GM12878 (cell line): ENCODE data around the gene SMIM28. TPM values are rescaled to one million over a fixed set of nuclear protein-coding genes. Genes with fewer than 3 reads are reported as not detected.

Experiments
- IRF4 ChIP-seq: IDR thresholded peaks from 2 replicates; pipeline ENCODE4 v1.6.1; 2011; ENCODE audit warnings: low read depth, low read length
- NFIC ChIP-seq: IDR thresholded peaks from 2 replicates; pipeline ENCODE4 v1.6.1; 2012; ENCODE audit warnings: low read depth, mild to moderate bottlenecking, inconsistent platforms, low read length, moderate library complexity
- POLR2AphosphoS5 ChIP-seq: IDR thresholded peaks from 2 replicates; pipeline ENCODE4 v1.6.1; 2011; ENCODE audit warnings: mild to moderate bottlenecking, low read length, inconsistent platforms
- RBBP5 ChIP-seq: fragments of 200-600 bp; sonication (generic); conservative IDR thresholded peaks from 2 replicates; pipeline ENCODE4 v1.6.1; 2016
- RCOR1 ChIP-seq: conservative IDR thresholded peaks from 2 replicates; pipeline ENCODE4 v1.6.1; 2012; ENCODE audit warnings: low read depth, low read length, improper control_type of control experiment
- polyA plus RNA-seq, 11 experiments: library from polyadenylated mRNA; depleted of rRNA in 4 of 11; unstranded in 6 of 11; stranded (reverse) in 5 of 11; fragments of >200 nt; fragmentation: Nextera tagmentation in 4 of 11; fragmentation: Illumina TruSeq in 1 of 11; extraction: Ambion mirVana in 4 of 11; extraction: Trizol in 1 of 11; gene quantifications; 1 replicate in 1 of 11; 2 replicates in 10 of 11; pipeline versions ENCODE4 v1.2.1 to v1.2.3, GENCODE V29; 2011 to 2016; ENCODE audit warnings: inconsistent platforms in 2 of 11, missing spikeins in 2 of 11, low read depth in 1 of 11
- total RNA-seq, 4 experiments: library from RNA; depleted of rRNA in 3 of 4; stranded (reverse); fragments of >200 nt in 3 of 4; fragmentation: Illumina TruSeq in 1 of 4; extraction: Trizol in 1 of 4; gene quantifications; 2 replicates each; pipeline versions ENCODE4 v1.2.1 to v1.2.3, GENCODE V29; 2013 to 2021
- TF ChIP-seq, protein P1 (sequence below): IDR thresholded peaks from 2 replicates; pipeline ENCODE4 v1.6.1; 2012; ENCODE audit warnings: improper control_type of control experiment, low read depth, low read length; ENCODE audit not compliant: insufficient replicate concordance

The SMIM28 gene
- total and polyA plus RNA-seq, 10 of the 15 experiments (the other 5 are each of a cell fraction or from before 2014, with no cell fraction given), result not detected

DNA sequence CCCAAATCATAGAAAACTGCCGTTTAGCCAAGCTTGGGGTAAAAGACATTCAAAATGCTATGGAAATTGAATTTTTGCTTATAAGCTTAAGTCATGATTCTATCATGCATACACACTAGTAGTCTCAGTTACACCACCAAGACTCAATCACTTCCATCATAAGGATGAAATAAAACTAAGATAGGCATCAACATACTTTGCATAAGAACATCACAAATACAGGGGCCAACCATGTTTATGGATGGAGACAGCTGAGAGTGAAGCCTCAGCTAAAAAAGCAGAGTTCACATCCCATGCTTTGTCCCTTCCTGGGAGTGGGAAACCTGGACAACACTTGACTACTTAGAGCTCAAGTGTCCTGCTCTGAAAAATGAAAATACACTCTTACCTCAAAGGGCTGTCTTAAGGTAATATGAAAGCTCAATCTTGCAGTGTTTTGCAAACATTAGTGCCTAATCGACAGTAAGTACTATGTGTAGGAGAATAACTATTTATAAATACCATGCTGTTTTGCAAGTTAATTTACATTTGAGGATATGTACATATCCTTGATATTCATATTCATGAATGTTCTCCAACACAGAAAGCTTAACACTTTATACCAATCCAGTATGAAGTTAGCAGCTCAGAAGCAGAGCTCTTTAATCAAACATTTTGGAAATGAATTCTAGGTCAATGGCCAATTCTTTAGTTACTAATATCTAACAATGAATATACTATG lies 32.0 kb upstream of the SMIM28 start (continued):
- TF ChIP-seq RCOR1, result no peak
- no peak for TF ChIP-seq NFIC
- TF ChIP-seq RBBP5, result no peak
- no peak for TF ChIP-seq IRF4
- TF ChIP-seq POLR2AphosphoS5, result no peak
- TF ChIP-seq, protein P1, sequence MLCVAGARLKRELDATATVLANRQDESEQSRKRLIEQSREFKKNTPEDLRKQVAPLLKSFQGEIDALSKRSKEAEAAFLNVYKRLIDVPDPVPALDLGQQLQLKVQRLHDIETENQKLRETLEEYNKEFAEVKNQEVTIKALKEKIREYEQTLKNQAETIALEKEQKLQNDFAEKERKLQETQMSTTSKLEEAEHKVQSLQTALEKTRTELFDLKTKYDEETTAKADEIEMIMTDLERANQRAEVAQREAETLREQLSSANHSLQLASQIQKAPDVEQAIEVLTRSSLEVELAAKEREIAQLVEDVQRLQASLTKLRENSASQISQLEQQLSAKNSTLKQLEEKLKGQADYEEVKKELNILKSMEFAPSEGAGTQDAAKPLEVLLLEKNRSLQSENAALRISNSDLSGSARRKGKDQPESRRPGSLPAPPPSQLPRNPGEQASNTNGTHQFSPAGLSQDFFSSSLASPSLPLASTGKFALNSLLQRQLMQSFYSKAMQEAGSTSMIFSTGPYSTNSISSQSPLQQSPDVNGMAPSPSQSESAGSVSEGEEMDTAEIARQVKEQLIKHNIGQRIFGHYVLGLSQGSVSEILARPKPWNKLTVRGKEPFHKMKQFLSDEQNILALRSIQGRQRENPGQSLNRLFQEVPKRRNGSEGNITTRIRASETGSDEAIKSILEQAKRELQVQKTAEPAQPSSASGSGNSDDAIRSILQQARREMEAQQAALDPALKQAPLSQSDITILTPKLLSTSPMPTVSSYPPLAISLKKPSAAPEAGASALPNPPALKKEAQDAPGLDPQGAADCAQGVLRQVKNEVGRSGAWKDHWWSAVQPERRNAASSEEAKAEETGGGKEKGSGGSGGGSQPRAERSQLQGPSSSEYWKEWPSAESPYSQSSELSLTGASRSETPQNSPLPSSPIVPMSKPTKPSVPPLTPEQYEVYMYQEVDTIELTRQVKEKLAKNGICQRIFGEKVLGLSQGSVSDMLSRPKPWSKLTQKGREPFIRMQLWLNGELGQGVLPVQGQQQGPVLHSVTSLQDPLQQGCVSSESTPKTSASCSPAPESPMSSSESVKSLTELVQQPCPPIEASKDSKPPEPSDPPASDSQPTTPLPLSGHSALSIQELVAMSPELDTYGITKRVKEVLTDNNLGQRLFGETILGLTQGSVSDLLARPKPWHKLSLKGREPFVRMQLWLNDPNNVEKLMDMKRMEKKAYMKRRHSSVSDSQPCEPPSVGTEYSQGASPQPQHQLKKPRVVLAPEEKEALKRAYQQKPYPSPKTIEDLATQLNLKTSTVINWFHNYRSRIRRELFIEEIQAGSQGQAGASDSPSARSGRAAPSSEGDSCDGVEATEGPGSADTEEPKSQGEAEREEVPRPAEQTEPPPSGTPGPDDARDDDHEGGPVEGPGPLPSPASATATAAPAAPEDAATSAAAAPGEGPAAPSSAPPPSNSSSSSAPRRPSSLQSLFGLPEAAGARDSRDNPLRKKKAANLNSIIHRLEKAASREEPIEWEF, result no peak
